GM21390 (cell line): Measurements from ENCODE around the gene PKD2.
"Not testable (repeated sequence)": the region's sequence is repeated elsewhere in the genome, so short reads cannot be mapped to it uniquely, and the experiment has no call there.

Experiments used
- ATAC-seq: cut with Tn5 transposase; IDR thresholded peaks from one replicate; pipeline ENCODE4 v1.9.1; 2021; ENCODE audit not compliant: unreplicated experiment

The PKD2 gene

DNA sequence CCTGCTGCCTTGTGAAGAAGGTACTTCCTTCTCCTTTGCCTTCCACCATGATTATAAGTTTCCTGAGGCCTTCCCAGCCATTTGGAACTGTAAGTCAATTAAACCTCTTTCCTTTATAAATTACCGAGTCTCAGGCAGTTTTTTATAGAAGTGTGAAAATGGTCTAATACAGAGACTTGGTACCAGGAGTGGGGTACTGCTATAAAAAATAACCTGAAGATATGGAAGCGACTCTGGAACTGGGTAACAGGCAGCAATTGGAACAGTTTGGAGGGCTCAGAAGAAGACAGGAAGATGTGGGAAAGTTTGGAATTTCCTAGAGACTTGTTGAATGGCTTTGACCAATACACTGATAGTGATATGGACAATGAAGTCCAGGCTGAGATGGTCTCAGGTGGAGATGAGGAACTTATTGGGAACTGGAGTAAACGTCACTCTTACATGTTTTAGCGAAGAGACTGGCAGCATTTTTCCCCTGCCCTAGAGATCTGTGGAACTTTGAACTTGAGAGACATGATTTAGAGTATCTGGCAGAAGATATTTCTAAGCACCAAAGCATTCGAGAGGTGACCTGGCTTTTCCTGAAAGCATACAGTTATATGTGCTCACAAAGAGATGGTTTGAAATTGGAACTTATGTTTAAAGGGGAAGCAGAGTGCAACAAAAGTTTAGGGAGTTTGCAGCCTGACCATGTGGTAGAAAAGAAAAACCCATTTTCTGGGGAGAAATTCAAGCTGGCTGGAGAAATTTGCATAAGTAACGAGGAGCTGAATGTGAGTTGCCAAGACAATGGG is 18.6 kb downstream of the PKD2 start:
- ATAC-seq: not testable (repeated sequence)

DNA sequence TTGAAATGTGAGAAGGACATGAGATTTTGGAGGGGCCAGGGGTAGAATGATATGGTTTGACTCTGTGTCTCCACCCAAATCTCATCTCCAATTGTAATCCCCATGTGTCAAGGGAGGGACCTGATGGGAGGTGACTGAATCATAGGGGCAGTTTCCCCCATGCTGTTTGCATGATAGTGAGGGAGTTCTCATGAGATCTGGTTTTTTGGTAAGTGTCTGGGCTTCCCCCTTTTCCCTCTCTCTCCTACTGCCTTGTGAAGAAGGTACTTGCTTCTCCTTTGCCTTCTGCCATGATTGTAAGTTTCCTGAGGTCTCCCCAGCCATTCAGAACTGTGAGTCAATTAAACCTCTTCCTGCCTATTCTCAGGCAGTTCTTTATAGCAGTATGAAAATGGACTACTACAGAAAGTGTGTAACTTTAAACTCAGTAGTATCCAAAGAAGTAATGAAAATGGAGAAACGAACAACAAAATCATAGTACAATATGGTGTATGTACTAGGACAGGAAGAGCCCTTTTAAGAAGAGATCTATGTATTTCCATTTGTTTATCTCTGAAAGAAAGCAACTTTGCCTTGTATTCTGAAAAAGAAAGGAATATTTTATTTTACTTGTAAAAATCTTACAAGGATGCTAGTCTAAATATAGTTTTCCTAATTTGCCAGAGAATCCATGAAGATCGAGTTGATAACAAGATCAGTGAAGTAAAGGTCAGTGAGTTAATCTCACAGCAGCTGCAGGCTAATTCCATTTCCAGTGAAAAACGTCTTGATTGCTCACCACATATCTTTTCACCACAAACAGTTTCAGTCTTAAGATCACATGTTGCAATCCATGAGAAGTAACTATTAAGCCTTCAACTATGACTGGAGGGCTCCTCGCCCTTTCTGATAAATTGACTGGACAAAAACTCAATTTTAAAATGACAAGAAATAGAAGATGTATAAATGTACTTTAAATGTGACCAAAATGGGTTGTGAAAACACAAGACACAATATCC is 20.5 kb downstream of the PKD2 start:
- no peak for ATAC-seq

DNA sequence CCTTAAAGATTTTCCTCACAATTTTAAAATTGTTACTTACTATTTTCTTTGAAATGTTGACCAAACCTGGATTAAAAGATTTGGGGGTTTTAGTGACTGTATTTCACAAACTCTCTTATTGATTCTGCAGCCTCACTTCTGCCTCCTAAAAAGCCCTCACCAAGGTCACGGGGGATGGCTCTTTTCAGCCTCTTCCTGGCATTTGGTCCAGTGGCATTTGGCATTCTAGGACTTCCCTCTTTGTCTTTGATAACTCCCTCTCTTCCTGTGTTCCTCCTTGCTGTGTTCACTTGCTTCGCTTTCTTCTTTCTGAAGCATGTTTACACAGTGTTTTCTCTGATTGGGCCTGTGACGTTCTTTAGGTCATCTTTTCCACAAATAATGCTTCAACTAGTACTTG is 21.5 kb downstream of the PKD2 start:
- no peak for ATAC-seq

DNA sequence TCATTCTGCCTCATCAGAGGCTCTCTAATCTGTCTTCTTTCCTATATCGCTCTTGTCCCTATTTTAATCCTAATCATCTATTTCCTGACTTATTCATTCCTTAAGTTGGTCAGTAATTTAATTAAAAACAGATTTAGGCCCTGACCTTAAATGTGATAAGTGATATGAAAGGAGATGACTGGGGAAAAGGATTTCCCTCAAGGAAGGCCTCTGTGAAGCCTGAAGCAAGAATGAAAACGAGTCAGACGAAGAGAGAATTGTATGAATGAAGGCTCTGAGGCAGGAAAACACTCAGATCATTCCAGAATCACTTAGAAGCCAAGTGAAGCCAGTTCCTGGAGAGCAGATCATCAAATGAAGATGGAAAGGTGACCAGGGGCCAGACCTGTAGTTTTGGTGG is 22.1 kb downstream of the PKD2 start:
- no peak for ATAC-seq

DNA sequence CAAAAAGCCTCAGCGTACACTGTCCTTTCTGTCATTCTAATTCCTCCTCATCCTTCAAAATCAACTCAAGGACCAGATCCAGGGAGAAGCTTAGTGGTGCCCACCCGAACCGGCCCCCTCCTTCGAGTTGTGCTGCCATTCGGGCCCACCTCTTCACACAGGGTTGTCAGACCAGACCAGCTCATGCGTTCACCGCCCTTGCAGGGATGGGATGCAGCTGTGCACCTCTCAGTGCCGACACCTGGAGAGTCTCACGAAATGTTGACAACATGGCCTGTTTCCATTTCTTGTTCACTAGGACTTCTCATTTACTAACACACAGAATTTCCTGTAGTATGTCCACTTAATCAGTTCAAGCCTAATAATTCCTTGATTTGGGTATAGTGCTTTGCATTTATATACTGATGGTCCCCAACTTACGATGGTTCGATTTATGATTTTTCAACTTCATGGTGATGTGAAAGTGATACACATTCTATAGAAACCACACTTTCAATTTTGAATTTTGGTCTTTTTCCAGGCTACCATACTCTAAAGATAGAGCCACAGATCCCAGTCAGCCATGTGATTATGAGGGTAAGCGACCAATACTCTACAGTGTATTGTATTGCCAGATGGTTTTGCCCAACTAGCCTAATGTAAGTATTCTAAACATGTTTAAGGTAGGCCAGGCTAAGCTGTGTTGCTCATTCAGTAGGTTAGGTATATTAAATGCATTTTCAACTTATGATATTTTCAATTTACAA is 23.3 kb downstream of the PKD2 start:
- ATAC-seq: no peak

DNA sequence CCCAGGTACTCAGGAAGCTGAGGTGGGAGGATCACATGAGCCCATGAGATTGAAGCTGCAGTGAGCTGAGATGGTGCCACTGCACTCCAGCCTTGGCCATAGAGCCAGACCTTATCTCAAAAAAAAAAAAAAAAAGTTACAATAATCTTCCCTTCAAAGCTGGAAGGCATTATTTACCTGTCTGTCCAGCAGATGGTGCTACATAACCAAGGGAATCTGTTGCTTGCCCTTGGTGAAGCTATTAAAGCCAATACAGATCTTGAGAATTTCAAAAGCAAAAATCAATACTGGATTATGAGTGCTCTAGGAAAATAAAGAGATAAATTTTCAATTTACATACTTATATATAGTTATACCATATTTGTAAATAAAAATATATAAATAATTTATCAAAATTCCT is 25.9 kb downstream of the PKD2 start:
- peak; percentile 71 for ATAC-seq

DNA sequence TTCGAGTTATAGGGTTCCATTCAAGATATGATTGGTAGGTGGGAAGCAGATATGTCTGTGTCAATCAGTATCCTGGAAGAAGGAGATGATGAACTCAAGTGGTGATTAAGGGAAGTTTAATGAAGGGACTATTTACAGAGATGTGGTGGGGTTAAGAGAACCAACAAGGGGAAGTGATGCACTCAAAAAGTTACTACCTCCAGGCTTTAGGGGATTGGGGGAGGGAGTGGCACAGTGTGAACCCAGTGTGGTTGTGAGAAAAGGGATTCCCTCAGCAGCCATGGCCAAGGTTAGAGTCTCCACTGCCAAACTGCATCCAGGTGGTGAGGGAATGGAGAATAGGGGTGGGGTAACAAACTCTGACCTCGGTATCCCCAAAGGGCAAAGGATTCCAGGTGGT is 27.9 kb downstream of the PKD2 start:
- ATAC-seq: no peak

DNA sequence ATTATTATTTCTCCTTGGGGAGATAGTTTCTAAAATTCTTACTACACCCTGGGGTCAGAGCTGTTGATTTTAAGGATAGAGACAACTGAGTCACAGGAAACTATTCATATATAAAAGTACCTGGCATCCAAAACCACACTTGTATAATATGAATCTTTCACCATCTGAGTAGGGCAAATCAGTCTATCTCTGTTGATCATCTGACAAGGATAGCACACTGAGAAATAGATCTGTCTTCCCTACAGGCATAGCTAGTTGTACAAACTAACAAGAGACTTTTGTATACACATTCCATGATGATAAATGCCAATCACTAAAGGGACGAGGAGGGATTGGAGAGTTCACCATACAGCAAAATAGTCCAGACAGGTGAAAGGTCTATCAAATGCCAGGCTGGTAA is 30.0 kb downstream of the PKD2 start:
- ATAC-seq: no peak

DNA sequence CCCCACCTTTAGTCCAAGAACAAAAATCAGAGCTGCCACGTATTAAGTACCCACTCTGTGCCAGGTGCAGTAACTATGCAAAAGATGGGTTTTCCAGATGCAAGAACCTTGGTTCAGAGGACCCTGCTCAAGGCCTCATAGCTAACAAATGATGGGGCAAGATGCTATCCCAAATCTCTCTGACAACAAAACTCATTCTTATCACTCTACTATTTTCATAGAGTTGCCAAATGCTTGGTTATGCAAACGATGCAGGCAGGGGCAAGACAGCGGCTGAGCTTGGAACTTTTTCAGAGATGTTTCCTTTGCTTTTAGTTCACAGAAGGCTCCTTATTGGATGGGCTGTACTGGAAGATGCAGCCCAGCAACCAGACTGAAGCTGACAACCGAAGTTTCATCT is 30.5 kb downstream of the PKD2 start:
- no peak for ATAC-seq

DNA sequence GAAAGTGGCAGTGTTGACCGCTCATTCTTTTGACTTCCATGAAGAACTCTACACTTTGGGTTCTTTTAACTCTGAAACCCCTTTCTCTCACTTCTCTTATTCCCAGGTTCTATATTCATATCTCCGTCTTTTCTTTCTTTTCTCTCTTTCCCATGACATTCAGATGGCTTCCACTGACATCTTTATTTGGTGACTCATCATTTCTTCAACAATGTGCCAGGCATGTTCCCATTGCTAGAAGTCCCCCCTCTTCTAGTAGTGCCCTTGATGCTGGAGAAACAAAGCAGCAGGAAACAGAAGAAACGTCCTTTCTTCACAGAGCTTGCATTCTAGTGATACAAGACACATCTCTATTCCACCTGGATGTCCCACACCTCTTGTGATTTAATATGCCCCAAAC is 33.3 kb downstream of the PKD2 start:
- ATAC-seq: no peak

DNA sequence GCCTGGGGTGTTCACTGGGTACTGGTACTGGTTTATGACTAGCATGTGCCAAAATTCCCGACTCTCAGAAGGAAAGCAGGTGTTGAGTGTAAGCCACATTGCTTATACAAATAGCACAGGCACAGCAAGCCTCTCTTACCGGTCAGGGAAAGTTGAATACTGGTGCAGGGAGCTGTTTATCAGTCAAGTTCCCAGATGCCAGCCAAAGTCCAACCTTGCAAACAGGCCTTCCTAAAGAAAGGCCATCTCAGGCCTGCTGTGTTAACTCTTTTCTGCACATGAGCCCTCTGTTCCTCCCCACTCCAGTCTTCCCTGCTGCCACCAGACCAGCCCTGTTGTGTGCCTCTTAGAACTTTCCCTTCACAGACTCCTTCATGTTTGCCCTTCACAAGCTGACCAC is 34.2 kb downstream of the PKD2 start:
- ATAC-seq: no peak

DNA sequence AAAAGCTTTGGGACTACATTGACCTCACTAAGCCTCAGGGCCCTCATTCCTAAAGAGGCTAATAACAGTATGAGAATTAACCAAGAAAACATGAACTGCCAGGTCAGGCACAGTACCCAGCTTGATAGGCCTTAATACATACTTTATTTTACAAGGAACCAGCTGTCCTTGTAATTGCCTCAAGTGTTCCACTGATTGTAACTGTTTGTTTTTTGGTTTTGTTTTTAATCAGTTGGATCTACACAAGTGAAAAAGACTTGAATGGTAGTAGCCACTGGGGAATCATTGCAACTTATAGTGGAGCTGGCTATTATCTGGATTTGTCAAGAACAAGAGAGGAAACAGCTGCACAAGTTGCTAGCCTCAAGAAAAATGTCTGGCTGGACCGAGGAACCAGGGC is 35.6 kb downstream of the PKD2 start:
- no peak for ATAC-seq

DNA sequence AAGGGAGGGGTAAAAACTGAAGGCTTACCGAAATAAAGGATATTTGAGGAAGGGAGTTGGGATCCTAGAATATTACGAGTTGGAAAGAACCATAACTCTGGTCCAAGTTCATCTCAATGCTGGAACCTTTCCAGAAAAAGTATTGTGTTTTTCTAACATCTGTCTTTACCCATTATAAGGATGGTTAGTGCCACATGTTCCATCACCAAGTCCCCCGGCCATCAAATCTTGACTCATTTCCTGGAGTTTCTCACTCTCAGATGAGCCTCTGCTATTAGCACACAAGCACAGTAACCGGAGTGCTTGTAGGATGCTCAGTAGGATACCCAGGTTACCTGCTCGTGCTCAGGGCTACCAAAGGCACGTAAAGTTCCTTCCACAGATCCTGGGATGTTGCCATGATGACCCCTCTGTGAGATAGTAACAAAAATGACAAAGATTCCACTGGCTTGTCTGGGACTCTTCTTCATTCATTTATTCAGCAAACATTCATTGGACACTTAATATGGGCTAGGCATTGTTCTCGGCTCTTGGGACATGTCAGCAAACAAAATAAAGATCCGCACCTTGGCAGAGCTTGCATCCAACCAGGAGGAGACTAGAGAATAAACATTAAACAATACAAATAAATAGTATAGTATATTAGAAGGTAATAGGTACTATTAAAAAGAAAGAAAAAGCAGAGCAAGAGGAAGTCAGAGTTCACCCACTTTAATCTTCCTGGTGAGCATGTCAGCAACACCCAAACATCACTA is 36.3 kb downstream of the PKD2 start:
- ATAC-seq: no peak

DNA sequence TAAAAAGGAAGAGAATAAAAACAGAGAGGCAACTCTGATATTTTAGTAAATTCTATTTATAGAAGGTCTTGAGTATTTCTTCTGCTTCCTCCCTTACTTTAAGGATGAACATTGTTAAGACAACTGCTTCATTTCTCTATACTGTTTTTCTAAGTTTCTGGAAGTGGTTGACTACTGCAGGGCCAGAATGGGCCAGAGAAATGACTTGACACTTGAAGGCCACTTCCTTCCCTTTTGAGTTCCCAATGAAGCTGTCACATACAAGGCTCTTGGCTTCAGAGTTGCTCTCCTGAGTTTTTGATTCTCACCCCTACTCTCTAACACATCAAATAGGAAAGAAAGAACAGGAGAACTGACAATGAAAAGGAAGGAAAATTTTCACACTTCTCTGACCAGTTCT is 37.6 kb downstream of the PKD2 start:
- ATAC-seq: no peak

DNA sequence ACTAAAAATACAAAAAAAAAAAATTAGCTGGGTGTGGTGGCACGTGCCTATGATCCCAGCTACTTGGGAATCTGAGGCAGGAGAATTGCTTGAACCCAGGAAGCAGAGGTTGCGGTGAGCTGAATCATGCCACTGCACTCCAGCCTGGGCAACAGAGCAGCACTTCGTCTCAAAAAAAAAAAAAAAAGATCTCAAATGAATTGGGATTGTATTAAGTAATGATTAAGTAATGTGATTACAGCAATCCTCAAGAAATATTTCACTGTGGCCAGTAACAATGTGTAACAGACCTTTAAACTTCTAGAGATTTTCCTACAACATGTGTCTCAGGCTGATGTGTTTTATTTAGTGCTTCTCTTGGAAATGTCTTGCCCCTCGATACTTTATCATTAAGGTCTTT is 46.8 kb downstream of the PKD2 start:
- no peak for ATAC-seq

DNA sequence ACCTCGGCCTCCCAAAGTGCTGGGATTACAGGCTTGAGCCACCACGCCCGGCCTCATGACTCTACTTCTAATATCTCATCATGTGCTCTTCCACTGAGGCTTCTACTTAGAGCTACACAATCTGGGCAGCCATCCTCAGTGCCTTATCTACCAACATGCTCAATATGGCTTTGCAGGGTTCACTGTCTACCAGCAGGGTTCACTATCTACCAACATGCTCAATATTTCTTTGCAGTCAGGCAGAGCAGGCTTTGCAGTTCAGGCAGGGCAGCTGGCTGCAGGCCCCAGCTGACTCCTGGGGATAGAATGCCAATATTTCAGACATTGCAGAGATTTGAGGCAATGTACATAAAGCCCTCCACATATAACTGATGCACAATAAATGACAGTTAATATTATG is 47.5 kb downstream of the PKD2 start:
- no peak for ATAC-seq

DNA sequence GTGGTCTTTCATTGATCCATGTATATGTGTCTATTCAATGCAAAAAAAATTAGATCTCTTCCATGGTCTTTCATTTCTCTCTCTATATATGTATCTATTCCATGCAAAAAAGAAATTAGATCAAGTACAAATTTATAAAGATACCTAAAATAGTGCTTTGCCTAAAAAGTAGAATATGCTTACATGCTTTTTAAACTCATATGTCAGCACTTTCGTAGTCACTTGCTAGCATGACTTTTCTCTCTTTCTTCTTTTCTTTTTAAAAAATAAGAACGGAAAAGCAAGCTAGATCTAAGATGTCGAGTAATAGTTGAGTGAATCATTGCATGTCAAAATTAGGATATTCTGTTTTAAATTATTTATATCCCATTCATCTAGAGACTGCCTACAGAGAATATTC is 50.9 kb downstream of the PKD2 start:
- ATAC-seq: no peak

DNA sequence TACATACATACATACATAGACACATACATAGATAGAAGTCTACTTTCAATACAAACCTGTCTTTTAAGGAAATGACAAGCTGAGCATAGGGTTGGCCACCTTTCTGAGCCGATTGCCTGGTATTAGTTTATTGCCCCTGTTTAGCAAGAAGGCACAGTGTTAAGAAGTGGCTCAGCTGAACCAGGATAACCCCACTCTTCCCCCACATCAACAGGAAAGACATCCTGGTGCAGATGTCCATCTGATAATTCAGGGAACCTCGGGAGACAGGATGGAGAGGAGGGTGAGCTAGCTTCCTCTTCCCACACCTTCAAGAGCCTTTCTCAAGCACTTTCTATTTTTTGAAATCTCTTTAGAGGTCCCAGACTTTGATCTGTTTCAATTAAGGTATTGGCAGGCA is 52.3 kb downstream of the PKD2 start:
- ATAC-seq: no peak

DNA sequence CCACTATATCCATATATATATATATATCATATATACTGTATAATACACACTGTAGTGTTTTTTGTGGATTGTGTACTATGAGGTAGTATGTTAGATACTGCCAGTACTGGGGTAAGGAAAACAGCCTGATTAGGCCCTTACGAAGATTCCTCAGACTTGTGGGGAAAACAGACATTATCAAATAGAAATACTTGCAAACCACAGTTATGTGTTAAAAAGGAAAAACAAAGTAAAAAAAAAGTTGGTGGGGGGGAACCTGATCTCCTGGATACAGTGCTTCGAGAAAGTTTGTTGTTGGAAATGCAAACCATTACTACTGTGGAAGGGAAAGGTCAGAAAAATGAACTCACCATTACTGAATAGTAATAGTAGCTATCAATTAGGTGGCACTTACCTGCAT is 53.0 kb downstream of the PKD2 start:
- no peak for ATAC-seq

DNA sequence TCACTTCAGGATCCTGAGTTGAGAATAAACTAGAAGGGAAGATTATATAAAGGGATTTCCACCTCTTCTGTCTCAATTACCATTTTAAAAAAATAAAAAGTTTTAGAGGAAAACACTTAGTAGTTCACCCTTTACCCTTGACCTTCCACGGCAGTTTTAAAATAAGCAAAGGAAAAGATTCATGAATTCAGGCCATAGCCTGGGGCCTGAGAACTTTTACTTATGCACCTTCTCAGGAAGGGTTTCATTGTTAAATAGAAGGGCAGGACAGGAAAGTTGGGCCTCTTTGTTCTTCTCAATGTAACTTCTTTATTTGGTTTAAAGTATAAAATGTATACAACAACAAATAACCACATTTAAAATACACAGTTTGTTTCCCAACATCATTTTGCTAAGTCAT is 54.9 kb downstream of the PKD2 start:
- no peak for ATAC-seq

DNA sequence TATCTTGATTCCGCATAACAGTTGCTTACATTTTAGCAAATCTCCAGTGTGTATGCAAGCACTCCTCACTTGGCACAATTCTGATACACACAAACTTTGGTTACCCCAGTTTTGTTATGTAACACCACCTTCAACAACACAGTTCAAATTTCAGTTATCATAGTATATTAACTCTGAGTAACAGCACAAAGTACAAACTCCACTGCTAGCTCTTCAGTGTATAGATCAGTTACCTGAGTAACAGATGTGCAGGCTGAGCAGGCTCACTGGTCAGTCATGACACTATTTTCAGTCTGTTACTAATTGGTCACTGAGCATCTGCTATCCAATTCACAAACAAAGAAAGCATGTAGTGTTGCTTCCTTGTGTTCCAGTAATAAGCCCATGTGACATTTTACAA is 55.4 kb downstream of the PKD2 start:
- ATAC-seq: no peak
